Endometrium (tissue), 2 donors: ENCODE results near the gene SLC29A3.
"Not testable (repeated sequence)": the region's sequence is repeated elsewhere in the genome, so short reads cannot be mapped to it uniquely, and the experiment has no call there.

Source experiments
- FAIRE-seq: peaks from 2 replicates; lab custom pipeline; 2012; peaks lifted over from hg19 to GRCh38; lab: Jason Lieb, UNC
- donor health status: control.
- donor health status: control.

The SLC29A3 gene

DNA sequence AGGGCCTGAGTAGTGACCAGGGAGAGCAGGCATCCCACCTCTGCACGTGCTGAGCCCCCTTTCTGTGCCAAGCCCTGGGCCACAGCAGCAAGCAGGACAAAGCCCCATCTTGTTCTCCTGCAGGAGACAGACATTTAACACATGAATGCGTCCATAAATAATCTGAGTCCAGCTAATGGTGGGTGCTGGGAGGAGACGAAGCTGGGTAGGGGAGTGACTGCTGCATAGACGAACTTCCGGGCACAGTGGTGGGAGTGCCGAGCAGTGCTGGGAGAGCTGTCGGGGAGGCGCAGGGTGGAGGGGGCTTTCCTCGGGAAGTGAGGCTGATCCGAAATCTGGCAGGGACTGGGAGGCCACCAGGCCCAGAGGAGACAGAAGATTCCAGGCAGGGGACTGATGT lies 35.2 kb upstream of the SLC29A3 start:
- FAIRE-seq, result no peak

DNA sequence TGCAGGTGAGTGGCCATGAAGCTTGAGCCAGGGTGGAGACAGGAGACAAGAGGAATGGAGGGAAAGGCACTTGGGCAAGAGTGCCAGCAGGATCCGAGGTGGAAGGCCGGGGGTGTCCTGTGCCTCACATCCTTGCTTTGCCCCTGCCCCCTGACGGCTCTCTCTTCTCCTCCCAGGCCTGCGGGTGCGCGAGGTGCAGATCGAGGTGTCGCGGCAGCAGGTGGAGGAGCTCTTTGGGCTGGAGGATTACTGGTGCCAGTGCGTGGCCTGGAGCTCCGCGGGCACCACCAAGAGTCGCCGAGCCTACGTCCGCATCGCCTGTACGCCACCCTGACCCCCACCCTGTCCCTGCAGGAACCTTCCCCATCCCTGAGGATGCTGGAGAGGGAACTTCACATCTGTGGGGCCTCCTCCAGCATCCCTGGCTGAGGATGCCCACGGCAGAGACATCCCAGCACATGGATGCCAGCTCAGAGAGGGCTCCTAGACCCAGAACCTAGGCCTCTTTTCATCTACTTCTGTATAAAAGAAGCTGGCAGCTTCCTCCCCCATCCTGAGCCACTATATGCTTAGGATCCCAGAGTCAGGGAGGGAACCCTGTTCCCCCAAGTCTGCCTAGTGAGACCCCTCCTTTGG lies 34.4 kb upstream of the SLC29A3 start:
- FAIRE-seq, result no peak

DNA sequence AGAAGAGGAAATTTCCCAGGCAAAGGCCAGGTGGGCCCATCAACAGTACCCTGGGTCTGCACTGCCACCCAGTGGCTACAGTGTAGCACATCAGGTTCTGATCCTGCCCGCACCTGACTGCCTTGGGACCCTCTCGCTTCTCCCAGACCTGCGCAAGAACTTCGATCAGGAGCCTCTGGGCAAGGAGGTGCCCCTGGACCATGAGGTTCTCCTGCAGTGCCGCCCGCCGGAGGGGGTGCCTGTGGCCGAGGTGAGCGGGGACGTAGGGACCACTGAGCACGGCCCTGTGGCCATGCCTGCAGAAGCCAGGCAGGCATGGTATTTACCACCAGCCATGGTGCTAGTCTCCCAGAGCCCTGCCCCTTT lies 33.9 kb upstream of the SLC29A3 start:
- FAIRE-seq, result no peak

DNA sequence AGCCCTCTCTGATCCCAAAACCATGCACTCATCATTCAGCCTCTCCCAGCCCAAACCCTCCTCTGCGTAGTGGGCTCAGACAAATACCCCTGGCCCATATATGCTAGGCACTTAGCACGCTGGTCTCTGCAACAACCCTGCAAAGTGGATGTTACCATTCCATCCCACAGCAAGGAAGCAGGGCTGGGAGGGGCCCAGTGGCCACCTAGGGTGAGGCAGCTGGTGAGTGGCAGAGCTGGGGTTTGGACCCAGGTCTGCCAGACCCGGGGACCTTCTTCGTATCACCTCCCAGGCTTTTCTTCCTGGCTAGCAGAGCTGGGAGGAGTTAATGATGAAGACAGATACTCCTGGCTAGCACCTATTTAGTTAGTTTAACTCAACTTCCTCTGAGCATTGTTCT lies 33.1 kb upstream of the SLC29A3 start:
- FAIRE-seq, result no peak

DNA sequence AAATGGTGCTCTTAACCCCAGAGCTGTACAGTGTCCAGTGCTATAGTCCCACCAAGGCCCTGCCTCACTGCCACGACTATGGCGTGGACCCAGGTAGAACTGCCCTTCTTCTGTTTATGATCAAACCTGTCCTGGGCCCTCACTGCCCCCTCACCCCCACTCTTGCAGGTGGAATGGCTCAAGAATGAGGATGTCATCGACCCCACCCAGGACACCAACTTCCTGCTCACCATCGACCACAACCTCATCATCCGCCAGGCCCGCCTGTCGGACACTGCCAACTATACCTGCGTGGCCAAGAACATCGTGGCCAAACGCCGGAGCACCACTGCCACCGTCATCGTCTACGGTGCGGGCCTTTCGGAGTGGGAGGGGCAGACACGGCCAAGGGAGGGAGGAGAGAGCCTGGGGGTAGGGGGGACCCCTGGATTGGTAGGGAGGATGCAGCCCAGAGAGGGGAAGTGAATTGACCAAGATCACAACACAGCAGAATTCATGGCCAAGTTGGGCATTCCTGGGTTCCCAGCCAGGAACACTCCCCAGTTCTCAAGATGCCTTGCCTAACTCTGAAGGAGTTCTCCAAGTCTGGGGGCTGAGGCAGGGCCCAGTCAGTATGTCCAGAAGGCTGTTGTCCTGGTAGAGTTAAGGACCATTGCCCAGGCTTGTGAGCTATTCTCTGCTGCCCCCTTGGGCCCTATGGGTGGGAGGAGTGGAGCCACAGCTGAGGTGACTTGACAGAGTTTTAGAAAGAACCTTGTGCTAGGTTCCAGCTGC lies 32.4 kb upstream of the SLC29A3 start:
- FAIRE-seq, result no peak

DNA sequence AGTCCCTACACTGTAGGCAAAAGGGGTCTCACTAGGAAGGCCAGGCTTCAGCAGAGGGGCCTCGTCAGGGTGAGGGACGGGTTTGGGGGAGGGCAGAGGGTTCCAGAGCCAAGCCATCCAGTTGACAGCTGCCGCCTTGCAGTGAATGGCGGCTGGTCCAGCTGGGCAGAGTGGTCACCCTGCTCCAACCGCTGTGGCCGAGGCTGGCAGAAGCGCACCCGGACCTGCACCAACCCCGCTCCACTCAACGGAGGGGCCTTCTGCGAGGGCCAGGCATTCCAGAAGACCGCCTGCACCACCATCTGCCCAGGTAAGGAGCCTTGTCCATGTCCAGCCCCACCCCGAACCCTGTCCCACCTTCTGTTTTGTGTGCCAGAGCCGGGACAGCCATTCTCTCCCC lies 31.6 kb upstream of the SLC29A3 start:
- FAIRE-seq, result no peak

DNA sequence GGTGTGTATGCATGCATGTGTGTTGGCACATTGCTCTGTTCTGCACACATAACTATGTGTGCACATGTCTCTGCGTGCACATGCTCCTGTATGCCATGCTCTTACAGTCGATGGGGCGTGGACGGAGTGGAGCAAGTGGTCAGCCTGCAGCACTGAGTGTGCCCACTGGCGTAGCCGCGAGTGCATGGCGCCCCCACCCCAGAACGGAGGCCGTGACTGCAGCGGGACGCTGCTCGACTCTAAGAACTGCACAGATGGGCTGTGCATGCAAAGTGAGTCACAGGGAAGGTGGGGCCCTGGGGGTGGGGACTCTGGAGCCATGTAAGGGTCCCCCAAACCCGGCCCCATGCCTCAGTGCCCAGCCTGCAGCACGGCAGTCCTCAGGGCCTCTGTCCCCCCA lies 30.6 kb upstream of the SLC29A3 start:
- FAIRE-seq, result no peak

DNA sequence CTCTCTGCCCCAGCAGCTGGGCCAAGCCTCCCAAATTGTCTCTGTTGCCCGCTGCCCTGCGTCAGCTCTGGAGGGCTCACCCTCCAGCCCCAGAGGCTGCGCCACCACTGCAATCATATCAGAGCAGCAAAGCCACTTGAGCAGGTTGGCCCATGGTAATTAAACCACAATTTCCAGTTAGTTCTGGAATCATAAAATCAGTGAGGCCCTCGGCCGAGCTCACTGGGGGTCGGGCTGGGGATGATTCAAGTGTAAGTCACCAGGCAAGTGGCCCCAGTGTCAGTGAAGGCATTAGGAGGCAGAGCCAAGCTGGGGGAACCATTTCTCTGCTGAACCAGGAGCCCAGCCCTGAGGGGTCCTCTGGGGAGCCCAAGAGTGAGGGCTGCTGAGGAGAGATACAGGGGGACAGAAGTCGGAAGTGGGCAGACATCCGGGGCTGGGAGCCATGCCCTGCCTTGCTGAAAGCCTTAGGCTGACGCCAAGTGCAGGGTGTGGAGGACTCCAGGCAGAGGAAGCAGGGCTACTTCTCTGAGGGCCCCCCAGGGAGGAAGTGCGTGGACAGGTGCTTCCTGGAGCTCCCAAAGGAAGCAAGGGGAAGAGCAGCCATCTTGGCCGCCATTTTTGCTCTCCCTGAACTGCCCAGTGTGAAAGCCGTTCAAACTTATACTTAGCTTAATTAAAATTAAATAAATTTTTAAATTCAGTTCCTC lies 29.5 kb upstream of the SLC29A3 start:
- FAIRE-seq, result no peak

DNA sequence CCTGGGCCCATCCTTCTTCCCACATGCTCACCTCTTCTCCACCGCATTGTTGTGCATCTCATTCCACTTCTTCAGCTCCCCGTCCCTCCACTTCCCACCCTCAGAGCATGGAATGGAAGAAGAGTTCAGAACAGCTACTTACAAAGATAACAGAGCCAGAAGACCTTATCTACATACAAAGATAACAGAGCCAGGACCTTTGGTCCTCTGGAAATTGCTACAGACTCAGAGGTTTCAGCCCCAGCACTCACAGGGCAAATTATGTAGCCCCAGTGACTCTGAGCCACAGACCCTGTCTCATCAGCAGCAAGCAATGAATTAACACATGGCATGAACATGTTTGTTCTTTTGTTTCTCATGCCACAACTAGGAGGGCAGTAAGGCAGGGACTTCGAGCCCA lies 28.7 kb upstream of the SLC29A3 start:
- no peak for FAIRE-seq

DNA sequence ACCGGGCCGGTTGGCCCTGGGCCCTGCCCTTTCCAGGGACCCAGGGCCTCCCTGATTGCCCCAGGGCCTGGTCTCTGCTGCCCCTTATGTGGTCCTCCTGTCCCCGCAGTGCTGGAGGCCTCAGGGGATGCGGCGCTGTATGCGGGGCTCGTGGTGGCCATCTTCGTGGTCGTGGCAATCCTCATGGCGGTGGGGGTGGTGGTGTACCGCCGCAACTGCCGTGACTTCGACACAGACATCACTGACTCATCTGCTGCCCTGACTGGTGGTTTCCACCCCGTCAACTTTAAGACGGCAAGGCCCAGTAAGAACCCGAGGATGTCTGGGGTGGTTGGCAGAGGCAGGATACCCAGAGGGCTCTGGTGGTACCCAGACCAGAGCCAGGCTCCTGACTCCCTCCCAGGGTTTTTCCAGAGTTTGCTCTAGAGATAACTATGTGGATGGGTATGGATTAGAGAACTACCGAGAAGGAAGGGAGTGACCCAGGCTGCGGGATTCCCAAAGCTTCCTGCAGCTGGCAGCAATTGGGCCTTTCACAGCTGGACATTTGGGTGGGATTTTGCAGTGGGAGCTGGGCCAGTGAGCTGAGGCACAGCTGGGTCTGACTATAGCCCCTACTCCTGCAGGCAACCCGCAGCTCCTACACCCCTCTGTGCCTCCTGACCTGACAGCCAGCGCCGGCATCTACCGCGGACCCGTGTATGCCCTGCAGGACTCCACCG lies 28.1 kb upstream of the SLC29A3 start:
- FAIRE-seq, result no peak

DNA sequence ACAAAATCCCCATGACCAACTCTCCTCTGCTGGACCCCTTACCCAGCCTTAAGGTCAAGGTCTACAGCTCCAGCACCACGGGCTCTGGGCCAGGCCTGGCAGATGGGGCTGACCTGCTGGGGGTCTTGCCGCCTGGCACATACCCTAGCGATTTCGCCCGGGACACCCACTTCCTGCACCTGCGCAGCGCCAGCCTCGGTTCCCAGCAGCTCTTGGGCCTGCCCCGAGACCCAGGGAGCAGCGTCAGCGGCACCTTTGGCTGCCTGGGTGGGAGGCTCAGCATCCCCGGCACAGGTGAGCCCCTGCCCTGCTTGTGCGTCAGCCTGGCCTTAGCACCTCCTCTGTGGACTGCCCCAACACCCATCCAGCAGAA lies 27.5 kb upstream of the SLC29A3 start:
- no peak for FAIRE-seq

DNA sequence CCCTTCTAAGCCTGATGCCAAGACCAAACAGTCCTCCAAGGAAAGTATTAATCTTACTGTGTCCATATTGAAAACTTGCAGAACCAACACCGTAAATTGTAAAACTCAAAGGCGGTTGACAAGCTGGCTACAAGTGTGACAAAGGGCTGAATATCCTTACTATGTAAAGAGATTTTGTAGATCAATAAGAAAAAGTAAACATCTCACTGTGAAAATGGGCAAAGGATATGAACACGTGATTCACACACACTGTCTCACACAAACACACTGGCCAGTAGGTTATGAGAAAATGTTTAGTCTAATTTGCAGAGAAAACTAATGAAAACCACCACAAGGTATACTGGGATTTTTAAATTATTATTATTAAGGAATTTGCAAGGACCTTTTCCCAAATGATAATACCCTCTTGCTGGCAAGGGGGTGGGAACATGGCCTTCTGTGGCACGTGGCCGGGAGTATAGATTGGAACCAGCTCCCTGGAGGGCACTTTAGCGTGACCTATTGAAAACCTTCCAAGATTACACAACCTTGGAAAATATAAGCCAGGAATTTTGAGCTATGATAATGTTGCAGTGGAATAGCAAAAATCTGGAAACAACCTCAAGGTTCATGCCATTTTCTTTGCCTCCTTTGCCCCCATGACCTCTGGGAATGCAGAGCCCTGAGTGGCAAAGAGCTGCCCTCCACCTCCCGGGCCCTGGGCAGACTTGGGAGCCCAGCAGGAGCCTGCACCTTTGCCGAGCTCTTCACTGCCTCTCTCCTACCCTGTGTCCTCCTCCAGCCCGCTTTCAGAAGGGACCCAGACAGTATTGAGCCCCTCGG lies 26.2 kb upstream of the SLC29A3 start:
- FAIRE-seq, result no peak

DNA sequence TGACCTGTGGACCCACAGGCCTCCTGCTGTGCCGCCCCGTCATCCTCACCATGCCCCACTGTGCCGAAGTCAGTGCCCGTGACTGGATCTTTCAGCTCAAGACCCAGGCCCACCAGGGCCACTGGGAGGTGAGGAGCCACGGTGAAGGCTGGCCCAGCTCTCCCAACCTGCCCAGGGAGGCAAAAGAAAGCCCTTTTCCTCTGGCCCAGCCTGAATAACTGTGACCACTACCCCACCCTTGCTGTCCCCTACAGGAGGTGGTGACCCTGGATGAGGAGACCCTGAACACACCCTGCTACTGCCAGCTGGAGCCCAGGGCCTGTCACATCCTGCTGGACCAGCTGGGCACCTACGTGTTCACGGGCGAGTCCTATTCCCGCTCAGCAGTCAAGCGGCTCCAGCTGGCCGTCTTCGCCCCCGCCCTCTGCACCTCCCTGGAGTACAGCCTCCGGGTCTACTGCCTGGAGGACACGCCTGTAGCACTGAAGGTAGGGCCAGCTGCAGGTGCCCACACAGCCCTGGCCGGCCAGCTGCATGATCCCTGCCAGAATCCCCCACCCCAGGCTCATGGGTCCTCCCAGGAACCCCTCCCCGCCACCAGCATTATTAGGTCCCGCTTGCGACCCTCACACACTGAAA lies 25.5 kb upstream of the SLC29A3 start:
- no peak for FAIRE-seq

DNA sequence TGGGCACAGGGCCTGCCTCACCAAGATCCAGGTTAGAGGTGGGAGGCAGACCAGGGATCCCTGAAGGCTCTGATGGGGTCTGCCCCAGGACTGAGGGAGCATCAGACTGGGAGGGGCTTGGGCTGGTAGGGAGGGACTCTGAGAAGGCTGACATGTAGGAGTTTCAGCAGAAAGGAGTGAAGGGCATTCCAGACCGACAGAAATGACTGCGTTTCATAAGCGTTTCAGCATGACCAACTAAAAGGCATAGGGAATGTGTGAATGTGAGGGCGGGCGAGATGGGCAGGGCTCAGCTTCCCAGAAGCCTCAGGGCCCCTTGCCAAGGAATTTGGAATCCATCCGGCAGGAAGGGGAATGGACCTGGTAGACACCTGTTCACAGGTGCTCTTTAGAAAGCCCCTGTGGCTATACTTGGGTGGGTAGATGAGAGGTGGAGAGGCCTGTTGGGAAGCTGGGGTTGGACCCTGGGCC lies 24.9 kb upstream of the SLC29A3 start:
- FAIRE-seq, result no peak

DNA sequence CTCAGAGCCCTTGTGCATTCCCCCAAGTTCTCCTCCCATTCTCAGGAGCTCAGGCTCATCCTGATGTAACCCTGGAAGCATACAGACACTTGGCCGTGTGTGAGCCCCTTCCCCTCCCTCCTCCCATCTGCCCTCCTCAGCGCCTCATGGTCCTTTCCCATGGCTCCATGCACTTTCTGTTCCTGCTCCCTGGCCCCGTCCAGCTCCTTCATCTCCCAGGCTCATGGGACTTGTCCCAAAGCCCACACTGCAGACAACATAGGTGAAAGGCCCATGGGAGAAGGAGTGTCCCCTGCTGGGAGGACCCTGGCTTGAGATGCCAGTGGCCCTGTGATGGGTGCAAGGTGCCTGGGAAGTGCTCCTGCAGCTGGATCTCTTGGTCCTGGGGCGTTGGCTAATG lies 24.2 kb upstream of the SLC29A3 start:
- FAIRE-seq, result no peak

DNA sequence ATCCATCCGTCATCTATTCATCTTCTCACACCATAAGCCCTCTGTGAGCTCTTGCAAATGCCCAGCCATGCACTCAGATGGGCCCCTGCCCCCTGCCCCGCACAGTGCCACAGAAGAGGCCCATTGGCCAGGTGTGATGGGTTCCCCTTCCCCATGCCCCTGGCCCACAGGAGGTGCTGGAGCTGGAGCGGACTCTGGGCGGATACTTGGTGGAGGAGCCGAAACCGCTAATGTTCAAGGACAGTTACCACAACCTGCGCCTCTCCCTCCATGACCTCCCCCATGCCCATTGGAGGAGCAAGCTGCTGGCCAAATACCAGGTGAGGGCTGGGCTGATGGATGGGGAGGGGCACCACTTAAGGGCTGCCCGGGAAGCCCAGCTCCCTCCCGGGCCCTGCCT lies 23.4 kb upstream of the SLC29A3 start:
- no peak for FAIRE-seq

DNA sequence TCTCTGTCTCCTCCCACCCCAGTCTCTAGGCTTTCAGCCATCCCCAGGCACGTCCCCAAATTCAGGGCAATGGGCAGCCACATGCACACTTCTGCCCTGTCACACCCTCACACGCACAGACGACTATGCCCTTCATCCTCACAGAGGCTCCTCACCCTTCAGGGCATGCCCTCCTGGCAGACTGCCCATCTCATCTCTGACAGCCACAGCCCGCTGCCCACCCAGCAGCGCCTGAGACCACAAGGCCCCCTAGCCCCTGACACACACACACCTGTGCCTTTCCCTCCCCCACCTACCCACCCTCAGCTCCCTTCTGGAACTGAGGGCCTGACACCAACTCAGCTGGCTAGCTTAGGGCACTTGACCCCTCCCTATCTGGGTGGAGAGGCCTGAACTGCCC lies 23.0 kb upstream of the SLC29A3 start:
- FAIRE-seq, result no peak

DNA sequence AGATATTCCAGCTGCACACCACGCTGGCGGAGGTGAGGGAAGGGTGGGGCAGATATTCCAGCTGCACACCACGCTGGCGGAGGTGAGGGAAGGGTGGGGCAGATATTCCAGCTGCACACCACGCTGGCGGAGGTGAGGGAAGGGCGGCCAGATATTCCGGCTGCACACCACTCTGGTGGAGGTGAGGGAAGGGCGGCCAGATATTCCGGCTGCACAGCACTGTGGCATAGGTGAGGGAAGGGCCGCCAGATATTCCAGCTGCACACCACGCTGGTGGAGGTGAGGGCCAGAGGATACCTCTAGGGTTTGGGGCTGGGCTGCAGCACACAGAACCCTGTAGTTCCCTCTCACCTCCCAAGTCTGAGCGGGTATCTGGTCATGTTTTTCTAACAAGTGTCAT lies 22.2 kb upstream of the SLC29A3 start:
- not testable (repeated sequence) for FAIRE-seq

DNA sequence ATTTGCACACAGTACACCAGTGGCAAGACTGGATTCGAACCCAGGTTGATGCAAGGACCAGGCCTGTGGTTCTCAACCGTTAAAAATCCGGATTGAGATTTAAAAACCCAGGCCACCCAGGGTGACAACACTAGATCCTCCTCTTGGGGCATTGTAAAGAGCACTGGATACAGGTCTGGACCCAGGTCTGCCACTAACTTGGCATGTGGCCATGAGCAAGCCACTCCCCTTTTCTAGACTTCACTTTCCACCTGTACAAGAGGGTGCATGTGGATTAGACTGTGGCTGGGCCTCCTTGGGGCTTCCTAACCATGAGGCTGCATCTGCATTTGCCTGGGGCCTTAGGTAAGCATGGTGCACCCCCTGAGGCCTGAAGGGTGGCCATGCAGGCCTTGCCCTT lies 21.7 kb upstream of the SLC29A3 start:
- FAIRE-seq, result no peak

DNA sequence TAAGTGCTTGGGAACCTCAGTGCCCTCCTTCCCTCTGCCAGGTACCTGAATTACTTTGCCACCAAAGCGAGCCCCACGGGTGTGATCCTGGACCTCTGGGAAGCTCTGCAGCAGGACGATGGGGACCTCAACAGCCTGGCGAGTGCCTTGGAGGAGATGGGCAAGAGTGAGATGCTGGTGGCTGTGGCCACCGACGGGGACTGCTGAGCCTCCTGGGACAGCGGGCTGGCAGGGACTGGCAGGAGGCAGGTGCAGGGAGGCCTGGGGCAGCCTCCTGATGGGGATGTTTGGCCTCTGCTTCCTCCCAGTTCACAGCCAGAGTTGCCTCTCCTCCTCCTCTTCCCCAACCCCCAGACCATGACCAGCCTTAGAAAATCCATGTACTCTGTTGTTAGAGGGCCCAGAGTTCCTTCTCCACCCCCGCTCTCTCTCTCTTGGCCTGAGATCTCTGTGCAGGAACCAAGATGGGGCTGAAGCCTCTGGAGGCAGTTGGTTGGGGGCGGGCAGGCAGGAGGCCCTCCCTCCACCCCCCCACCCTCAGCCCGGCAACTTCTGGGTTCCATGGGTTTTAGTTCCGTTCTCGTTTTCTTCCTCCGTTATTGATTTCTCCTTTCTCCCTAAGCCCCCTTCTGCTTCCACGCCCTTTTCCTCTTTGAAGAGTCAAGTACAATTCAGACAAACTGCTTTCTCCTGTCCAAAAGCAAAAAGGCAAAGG lies 19.8 kb upstream of the SLC29A3 start:
- FAIRE-seq, result no peak
